Glomerular visceral epithelial cell (primary cell): Measurements from ENCODE around the gene TIMM8A.
"Not testable (repeated sequence)": the region's sequence is repeated elsewhere in the genome, so short reads cannot be mapped to it uniquely, and the experiment has no call there.

Experiments used
- DNase-seq: peaks from one replicate; pipeline ENCODE4 v3.0.0-alpha.2; 2016; ENCODE audit errors: extremely low spot score

TIMM8A gene

GRCh38 chrX:101359966-101360365 is 11.4 kb upstream of the TIMM8A start:
- no peak for DNase-seq

- DNase-seq: no peak
Observed at GRCh38 chrX:101357166-101357795, 8.7 kb upstream of the TIMM8A start.

DNA sequence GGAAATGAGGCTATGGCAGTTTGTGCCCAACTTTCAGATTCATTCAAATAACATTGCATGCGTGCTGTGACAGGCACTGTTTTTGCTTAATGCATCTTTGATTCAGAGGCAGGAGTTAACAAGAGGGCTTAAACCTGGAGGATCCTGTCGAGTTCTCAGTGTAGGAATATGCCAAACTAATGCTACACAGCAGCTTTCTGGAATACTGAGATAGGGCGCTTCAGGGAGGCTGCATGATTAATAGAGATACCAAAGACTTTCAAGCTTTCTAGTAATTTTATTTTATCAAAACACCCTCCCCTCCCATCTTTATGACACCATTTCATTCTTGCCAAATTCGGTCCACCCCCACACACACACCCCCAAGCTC is 636 bp upstream of the TIMM8A start:
- DNase-seq: no peak

GRCh38 chrX:101347859-101348451 is 587 bp downstream of the TIMM8A start:
- peak; percentile 6 for DNase-seq

DNA sequence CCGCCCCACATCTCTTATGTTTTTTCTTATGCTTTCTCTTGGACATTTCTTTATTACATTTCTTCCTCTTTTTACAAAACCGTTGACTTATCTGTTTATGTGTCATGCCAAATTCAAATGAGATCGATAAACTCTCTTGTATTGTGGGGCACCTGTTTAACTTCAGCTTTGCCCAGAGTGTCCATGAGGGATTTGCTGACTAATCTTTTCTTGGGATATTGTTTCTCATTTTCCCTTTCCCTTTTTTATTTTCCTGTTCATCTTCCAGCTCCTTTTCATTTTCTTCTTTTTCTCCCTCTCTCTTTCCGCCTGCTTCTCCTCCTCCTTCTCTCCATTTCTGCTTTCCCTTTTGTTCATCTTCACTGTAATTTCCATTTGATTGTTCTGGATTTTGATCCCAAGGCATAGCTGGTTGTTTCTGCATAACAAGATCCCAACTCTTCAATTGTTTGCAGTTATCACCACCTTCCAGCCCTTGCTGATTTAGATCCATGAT is 10.7 kb downstream of the TIMM8A start:
- DNase-seq: no peak

GRCh38 chrX:101334310-101334709 is 14.2 kb downstream of the TIMM8A start:
- not testable (repeated sequence) for DNase-seq

DNA sequence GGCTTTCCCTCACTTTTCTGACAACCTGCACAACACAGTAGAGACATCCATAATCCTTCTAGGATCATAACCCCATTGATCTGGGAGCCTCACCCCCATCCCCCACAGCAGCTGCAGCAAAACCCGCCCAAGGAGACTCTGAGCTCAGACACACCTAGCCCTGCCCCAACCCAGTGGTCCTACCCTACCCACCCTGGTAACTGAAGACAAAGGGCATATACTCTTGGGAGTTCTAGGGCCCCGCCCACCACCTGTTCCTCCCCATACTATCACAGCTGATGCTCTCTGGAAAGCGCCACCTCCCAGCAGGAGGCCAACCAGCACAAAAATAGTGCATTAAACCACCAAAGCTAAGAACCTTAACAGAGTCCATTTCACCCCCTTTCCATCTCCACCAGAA is 21.9 kb downstream of the TIMM8A start:
- DNase-seq: not testable (repeated sequence)

GRCh38 chrX:101303790-101304189 is 44.8 kb downstream of the TIMM8A start:
- DNase-seq: no peak
